ENCODE measurements around the gene DLG2. TPM values are rescaled to one million over a fixed set of nuclear protein-coding genes. Genes with fewer than 3 reads are reported as not detected.

DLG2 gene
- polyA plus RNA-seq, 5 donors, result 5.1 to 13.2 (median 8.4) TPM

DNA sequence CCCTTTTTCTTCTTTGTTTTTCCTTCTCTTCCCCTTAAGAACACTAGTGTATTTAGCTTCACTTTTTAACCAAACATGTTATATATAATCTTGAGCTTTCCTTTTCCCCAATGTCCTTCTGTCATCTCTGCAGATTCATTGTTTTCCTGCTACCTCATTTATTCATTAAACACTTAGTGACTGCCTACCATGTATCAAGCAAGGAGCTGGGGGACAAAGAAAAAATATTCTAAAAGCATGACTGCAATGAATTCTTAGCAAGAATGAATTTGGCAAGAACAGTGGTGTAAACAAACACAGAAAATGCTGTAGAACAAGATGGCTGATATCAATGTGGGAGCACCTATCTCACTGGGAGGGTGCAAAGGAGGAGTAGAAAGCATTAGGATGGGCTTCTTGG, 2094.0 kb downstream of the DLG2 start:
- no peak for DNase-seq

DNA sequence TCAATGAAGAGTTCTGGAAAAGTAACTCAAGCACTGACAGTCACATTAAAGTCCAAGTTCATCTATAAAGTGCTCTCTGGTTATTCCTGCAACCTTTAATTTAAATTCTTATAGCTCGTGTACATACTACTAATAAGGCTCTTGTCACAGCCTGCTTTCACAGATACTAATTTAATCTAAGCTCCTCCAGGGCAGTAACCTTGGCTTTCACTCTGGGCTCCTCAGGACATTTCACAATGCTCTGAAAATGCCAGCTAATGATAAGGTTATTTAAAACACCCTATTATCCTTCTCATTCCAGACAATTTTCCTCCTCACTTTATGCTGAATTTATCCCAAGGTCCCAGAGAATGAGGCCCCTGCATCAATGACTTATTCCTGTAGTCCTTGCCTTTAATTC, 2098.3 kb downstream of the DLG2 start:
- no peak for DNase-seq

DNA sequence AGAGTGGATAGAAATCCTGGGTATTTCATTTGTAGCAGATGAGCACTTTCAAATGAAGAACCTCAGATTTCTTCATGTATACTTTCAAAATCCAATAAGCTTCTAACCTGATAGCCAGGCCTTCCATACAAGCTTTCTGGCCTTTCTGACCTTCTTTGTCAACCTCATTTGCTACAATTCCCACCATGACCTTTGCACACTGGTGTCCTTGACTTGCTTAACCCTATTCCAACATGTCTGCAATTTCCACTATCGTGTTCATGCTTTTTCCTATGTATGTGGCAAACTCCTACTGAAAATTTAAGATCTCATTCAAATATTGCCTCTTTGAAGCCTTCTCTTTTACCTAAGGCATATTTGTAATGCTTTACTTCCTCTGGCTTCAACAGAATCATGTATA, 2098.9 kb downstream of the DLG2 start:
- no peak for DNase-seq

DNA sequence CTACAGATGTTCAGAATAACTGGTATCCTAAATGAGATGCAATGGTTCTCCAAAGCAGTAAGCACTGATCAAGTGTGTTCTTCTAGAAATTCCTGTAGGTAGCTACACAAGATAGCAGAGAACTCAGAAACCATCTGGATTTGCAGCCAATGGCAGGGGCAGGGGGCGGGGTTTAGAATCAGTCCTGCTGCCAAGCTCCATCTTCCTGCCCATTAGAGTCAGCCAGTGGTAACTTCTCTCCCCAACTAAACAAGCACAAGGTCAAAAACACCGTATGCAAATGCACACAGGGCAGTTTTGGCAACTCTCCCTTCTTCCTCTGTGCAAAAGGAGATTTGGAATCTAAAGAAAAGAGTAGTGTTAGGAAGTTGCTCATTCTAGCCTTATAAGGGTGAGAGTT, 2103.5 kb downstream of the DLG2 start:
- DNase-seq, result no peak

DNA sequence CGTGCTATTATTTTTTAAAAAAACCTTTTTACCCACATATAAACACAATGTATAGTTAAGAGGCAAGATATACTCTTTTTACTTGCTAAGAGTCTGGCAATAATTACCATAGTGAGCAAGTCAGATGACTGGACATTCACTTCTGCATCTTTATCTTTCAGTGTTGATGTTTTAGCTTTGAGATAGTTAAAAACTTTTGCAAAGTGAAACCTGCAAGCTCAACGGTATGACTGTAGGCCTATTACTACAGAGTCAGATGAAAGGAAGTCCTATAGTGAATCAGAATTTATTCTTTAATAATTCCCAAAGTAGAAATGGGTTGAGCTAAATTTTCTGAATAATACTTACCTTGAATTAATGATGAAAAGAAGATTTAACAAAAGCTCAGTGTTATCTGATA, 2104.2 kb downstream of the DLG2 start:
- no peak for DNase-seq

DNA sequence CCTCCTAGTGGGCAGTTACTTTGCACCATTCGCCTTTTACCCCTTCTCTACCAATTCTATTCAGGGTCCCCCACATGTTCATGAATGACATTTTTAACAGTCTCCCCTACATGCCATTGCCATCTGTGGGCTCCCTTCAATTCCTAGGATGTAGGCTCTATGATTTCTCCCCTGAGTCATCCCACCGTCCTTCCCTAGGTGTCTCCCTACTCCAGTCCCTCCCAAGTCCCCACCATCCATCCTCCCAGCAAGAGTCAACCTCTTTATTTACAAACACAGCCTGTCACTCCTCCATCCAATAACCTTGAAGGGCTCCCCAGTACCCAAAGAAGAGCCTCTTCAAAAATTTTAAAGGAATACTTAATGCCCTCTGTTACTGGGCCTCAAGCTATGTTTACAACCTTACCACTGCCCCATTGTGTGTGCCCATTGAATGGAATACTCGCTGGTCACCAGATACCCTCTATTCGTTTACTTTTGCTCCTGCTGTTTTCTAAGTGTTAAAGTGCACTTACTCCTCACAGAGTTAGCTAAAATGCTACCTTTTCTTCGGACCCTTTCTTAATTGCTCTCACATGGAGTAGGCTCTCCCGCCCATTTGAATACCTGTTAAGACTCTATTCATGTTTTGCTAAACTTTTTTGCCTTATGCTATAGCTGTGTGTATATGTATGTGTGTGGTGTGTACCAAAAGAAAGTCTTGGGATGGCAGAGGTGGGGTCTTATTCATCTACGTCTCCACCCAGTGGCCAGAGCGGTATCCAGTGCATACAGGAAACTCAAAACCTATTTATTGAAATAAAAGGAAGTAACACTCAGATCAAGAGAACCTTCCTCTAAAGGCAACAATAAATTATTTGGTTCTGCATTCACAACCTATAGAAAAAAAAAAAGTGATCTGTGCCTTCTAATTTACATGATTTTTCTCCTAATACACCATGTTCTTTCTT, 2105.2 kb downstream of the DLG2 start:
- no peak for DNase-seq

DNA sequence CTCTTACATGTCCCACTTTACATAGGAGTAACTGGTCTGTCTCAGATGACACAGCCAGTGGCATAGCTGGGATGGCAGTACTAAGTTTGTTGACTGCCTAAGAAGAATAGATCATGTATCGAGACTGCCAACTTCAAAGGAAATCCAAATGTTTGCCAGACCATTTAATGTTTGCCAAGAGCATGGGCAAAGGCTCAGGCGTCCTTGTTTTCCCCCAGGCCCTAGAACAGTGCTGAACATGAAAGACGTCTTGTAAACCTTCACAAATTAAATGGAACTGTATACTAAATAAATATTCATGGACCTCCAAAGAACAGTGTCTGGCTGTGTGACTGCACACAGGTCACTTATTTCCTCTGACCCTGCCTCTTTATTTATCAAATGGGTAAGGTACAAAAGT, 2106.3 kb downstream of the DLG2 start:
- DNase-seq, result no peak

DNA sequence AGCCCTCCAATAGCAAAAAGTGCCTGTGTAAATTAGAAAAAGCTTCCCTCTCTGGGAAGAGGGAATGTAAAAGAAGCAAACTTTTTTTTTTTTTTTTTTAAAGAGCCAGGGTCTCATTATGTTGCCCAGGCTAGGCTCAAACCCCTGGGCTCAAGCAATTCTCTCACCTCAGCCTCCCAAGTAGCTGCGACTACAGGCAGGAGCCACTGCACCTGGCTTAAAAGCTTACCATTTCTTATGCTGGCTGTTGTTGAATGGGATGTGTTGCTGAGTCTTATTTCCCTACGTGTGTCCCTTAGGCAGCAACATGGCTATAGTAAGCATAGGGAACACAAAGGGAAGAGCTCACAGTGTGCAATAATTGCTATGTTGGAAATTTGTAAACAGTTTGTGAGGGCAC, 2115.5 kb downstream of the DLG2 start:
- no peak for DNase-seq

DNA sequence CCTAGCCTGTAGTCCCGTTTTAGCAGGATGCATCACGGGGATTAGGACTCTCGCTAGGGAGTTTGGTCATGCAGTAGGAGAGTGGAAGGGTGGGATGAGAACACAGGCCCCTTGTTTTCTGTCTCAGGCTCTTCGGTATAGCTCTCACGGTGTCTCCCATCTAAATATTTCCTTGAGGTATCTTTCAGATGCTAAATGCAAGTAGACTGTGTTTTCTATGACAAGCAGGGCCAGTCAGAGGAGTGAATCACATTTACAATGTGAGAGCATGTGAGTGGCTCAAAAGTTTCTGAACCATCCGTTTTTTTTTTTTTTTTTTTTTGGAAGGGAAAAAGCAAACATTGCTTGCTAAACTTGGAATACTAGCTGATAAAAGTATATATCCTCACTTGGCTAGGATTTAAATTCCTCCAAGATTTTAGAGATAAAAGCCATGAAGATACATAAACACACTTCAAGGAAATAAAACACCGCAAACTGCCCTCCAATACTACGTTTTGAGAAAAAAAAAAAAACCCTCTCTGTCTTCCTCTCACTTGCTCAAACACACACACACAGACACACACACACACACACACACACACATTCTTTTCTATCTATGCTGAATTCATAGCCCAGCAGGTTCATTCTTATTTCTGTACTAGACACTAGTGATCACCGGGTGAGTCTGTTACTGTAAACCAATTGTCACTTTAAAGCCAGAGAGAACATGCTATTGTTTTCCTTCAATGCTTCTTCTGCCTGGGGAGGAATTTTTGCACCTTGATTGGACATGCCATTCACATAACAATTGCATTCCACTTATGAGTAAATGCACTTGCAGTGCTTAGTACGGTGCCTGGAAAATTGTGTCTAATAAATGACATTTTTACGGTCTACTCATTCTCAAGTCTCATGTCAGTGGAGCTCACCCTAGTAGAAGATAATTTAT, 2116.3 kb downstream of the DLG2 start:
- DNase-seq, result no peak

DNA sequence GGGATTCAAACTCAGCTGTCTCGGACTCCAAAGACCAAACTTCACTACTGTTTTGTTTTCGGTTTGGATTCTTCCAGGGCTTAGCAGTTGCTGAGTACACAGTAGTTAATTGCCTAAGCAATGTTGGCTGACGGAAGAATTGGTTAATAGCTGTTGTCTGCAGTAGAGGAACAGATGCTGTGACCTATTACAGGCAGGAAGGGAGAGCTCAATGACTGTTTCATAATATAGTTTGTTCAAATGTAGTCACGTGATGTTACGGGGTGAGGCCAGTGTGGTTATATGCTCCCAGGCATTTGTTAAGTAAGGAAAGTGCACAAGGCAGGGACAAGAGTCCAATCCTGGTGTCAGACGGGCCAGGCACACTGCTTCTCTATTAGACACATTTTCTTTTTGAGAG, 2118.3 kb downstream of the DLG2 start:
- no peak for DNase-seq

DNA sequence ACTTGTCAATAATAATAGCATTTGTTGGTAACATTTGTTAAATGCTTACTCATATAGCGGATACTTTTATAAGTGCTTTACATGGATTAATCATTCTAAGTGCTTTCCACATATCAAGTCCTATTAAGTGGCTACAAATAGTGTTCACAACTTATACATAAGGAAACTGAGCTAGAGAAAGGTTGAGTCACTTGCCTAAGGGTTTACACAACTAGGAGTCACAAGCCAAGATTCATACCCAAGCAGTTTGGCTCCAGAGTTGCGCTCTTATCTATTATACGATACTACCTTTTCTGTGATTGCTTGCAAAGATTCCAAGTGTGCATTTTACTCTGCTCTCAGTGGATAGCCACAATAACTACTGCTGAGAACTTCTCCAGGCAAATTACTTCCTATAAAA, 2125.1 kb downstream of the DLG2 start:
- no peak for DNase-seq

DNA sequence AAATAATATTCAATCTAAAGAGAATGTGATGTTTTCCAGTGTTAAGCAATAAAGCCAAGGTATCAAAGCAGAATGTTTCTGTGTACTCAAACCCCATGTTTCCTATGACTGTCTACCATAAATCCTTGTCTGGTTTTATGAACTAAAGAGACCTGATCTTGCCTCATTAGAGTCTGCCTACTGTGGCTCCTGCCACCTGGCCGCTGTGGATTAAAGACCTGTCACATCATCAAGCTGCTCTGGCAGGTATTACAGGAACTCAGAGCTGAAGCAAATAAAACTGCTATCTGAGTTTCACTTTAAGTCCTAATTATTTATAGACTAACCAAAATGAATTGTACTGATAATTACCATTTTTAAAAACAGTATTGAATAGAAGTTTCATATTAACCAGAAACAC, 2133.2 kb downstream of the DLG2 start:
- DNase-seq, result no peak

DNA sequence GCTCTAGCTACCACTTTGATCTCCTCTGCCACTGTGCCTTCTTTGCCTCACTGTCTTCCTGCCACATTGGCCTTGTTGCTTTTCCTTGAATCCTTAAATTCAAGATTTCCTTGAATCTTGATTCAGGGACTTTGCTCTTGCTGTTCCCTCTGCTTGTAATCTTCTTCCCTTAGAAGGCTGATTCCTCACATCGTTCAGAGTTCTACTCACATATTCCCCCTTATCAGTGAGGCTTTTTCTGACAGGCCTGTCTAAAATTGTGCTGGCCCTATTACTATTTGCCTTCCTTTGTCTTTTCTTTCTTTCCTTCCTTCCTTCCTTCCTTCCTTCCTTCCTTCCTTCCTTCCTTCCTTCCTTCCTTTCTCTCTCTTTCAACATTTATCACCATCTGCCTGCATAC, 2134.1 kb downstream of the DLG2 start:
- DNase-seq, result no peak

DNA sequence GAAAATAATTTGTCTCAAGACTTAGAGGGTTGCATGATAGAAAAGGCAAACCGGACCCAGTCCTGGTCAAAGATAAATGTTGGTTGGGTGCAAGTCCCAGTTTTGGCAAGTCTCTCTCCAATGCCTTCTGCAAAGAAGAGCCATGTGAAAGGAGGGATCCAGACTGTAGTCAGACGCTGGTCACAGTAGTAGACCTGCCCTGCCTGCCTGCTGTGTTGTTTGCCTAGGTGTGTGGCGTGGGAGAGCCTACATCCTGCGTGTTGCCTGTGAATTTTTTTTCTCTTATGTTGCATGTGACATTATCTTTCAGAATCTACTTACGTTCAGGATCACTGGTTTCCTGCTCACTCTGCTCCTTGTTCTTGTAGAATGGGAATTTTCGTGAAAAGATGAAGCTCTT, 2143.3 kb downstream of the DLG2 start:
- DNase-seq, result no peak

DNA sequence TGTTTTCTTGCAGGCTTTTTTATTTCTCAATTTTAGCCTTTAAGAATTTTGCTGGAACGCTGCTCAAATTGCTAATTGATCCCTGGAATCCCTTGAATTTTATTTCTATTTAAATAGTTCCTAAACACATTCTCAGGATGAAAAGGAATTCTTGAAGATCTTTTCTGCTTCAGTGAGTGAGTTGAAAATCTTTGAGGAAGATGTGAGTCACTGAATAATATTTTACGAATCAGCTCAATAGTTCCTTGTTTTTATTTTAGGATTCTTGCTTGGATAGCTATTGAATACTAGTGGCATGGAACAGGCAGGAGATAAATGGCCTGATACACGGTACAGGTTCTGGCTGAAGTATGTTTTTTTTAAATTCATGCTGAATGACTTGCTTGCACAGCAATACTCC, 2146.3 kb downstream of the DLG2 start:
- DNase-seq, result no peak

DNA sequence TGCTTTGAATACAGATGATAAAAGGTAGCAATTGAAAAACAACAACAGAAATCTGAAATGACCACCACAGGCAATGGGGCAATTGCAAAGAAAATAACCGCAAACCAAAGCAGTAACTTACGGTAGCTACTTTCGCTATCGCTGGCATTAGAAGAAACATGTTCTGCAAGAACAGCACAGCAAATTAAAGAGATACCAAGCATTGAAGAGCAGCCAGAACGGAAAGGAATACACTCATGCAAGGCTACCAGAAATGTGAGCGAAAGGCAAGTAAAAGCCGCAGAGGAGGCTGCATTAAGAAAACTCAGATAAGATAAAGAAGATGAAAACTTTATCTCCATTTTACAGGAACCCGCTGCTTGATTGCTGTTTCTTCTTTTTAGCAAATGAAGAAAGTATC, 2146.9 kb downstream of the DLG2 start:
- no peak for DNase-seq

DNA sequence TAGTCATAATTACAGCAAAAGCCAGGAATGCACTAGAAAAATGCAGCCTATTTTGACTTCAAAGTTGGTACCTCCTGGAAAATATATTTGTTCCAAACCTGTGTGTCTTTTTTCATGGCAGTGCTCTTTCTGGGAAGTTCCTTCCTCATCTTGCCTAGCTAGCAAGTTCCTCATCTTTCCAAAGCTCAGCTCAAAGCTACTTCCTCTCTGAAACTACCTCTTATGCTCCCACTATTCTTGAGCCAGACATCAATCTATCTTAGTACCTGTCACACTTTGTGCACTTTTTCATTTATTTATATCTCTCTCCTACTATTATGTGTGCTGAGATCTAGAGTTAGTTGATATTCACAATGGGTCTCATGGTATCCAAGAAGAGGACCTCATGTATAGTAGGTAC, 2149.4 kb downstream of the DLG2 start:
- no peak for DNase-seq

DNA sequence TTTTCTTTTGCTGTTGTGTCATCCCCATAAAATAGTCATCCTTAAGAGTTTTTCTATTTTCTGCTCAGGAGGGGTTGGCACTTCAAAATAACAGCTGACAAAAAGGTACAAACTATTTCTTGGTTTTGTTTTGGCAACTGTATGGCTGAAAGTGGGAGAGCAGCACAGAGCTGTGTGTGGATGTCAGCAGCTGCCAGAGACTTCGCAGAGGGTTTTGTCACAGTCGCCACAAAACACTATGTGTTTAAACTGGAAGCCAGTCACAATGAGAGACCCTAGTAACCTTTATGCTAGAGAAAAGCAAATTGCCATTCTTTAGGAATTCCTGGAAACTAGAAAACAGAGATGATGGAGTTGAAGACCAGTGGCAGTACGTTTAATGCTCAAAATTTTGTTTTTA, 2151.4 kb downstream of the DLG2 start:
- DNase-seq, result no peak

DNA sequence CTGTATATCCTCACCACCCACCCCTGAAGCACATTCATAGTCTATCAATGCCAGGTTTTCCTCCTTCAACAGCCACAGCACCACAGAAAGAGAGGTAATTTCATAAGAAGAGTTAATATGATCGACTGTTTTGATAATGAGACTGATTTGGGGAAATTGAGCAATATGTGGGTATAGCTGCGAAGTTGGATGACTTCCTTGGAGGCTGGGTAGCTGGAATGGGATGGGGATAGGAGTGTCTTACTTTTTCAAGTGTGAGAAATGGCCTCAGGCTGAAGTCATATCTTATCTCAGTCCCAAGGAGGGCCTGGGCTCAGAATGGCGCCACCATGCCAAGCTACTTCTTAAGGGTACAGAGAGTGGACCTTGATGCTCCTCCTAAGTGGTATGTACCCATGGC, 2153.4 kb downstream of the DLG2 start:
- DNase-seq, result no peak

DNA sequence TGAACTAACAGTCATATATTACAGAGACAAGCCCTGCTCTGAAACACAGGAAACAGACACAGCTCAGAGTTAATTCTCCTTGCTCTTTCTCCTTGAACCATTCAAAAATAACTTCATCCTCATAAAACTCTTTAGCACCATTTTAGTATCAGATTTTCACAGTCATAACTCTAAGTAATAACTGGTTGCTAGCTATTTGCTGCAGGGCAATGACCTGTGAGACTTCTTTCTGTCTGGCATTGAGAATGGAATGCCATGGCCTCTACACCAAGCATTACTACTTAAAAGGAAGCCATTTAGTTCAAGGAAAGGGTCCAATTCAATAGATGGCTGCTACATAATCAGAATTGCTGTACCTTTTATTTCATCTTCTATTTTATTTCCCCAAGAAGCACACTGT, 2154.3 kb downstream of the DLG2 start:
- DNase-seq, result no peak

DNA sequence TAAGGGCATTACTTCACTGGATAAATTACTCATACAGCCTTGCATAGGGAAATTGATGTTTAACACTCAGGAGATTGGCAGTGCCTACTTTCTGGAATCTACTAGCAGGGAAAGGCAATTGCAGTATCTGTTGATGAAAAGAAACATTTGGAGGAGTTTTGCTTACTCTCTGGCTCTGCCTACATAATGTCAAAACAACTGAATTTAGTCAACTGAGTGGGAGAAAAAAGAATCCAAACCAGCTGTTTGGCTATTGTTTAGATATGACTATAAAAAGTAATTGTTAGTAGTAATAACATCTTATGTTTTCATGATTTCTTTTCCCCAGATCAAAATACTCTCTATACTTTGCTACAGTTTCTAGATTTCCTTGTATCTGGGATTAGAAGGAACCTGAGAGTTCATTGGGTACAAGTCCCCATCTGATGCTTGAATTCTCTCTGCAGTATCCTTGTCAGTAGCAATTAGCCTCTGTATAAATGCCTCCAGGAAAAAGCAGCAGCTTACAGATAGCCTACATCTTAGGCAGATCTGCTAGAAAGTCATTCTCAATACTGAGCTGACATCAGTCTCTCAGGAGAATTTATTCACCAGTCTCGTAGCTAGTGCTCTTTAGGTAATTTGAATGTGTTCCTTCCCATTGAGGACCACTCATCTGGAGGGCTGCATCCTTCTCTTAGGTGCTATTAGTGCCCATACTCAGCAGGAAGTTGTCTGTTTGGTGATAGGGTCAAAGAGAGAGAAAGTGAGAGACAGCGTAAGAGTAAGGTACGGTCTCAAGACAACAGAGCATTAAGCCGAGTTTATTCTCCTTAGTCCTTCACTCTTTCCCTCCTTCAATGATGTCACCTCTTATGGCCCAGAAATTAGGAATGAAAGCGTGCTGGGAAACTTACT, 2155.1 kb downstream of the DLG2 start:
- peak; percentile 31 to 50 for DNase-seq

DNA sequence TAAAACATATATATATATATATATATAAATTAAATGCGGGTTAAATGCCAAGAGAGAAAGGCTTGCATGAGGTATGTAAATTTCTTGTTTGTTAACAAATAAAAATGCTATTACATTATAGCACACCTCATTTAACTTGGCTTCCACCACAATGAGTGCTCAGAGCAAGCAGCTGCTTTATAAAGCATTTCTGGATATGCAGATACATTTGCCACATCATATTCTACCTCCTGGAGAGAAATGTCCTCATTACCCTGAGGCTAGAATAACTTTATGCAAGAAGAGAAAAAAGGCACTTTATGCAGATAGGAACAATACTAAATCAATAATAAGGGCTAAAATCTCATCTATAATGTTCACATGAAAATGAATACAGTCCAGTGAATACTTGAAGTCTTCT, 2159.3 kb downstream of the DLG2 start:
- no peak for DNase-seq
